Measurements from ENCODE around the gene TGM2. TPM values are rescaled to one million over a fixed set of nuclear protein-coding genes. Genes with fewer than 3 reads are reported as not detected.

TGM2 gene
- total RNA-seq, 1 experiment from 2014 or later, result 113 TPM

DNA sequence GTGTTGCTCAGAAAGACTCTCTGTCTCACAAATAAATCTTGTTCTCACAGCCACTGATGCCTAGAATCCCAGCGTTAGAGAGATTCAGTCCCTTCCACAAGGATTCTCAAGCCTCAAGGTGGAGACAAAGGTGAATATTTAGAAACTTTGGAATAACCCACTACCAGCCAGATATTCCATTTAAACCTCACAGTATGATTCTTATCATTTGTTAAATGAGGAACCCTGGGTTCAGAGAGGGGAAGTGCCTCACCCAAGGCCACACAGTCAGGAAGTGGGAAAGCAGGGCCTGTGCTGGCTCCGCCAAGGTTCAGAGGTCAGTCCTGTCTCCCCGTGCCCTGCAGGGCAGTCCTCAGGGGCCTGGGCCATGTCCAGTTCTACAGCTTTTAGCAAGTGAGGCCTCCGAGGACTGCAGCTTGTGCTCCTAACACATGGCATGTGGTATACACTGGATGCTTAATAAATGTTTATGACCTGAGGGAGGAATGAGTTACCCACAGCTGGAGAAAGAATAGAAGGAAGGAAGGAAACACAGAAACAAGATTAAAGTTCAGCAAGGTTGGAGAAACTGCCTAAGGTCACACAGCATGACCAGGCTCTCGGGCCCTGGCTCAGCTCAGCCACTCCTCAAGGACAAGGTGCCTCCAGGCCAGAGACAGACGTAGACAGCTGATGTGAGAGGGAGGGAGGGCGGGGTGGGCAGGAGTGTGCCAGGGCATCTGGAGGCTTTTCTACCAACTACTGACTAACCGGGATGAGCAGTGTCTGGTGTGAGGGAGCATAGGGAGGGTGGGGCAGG is 3.9 kb upstream of the TGM2 start:
- Histone ChIP-seq H3K27ac (ENCODE audit: low read length) (peak overlapping the region; percentile 36; the same call in 1 of the 2 replicates), H3K27me3 (ENCODE audit: control insufficient read depth, insufficient read depth, low read length) (no peaks in the 10 kb centered on the region), H3K4me3 (ENCODE audit: low read depth in 2 of 2, low read length in 2 of 2) (no peak overlapping the region), H3K9me3 (ENCODE audit: control insufficient read depth, insufficient read depth, low read depth, low read length) (no peaks in the 10 kb centered on the region), H3K36me3 (ENCODE audit: control insufficient read depth, insufficient read depth, low read length) (no peaks in the 10 kb centered on the region), H3K4me1 (ENCODE audit: control insufficient read depth, insufficient read depth, low read length) (peaks cover 11% of the 10 kb centered on the region)
- in situ Hi-C loops (cut with HindIII; ENCODE audit: low pct_unique_long_range_greater_than_20kb, low sequenced_read_pairs) (no loop called here), intact Hi-C loops (cut with micrococcal nuclease; ENCODE audit: unreplicated experiment) (loop anchor here (5.0 kb wide), 1 partner anchor 97 kb away; no protein-coding TSS in a partner anchor)
- TF ChIP-seq TCF7L2 (IDR thresholded peaks at IDR 0.05; ENCODE audit: low read depth, low read length) (no peak), POLR2AphosphoS5 (IDR thresholded peaks at IDR 0.05; ENCODE audit: low read depth, low read length) (no peak), SIN3A (IDR thresholded peaks at IDR 0.05; ENCODE audit: borderline replicate concordance, insufficient read depth, low read depth, low read length) (no peak)
- TF ChIP-seq, protein P1, sequence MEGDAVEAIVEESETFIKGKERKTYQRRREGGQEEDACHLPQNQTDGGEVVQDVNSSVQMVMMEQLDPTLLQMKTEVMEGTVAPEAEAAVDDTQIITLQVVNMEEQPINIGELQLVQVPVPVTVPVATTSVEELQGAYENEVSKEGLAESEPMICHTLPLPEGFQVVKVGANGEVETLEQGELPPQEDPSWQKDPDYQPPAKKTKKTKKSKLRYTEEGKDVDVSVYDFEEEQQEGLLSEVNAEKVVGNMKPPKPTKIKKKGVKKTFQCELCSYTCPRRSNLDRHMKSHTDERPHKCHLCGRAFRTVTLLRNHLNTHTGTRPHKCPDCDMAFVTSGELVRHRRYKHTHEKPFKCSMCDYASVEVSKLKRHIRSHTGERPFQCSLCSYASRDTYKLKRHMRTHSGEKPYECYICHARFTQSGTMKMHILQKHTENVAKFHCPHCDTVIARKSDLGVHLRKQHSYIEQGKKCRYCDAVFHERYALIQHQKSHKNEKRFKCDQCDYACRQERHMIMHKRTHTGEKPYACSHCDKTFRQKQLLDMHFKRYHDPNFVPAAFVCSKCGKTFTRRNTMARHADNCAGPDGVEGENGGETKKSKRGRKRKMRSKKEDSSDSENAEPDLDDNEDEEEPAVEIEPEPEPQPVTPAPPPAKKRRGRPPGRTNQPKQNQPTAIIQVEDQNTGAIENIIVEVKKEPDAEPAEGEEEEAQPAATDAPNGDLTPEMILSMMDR (IDR thresholded peaks at IDR 0.05), result no peak
- TF ChIP-seq, protein P2, sequence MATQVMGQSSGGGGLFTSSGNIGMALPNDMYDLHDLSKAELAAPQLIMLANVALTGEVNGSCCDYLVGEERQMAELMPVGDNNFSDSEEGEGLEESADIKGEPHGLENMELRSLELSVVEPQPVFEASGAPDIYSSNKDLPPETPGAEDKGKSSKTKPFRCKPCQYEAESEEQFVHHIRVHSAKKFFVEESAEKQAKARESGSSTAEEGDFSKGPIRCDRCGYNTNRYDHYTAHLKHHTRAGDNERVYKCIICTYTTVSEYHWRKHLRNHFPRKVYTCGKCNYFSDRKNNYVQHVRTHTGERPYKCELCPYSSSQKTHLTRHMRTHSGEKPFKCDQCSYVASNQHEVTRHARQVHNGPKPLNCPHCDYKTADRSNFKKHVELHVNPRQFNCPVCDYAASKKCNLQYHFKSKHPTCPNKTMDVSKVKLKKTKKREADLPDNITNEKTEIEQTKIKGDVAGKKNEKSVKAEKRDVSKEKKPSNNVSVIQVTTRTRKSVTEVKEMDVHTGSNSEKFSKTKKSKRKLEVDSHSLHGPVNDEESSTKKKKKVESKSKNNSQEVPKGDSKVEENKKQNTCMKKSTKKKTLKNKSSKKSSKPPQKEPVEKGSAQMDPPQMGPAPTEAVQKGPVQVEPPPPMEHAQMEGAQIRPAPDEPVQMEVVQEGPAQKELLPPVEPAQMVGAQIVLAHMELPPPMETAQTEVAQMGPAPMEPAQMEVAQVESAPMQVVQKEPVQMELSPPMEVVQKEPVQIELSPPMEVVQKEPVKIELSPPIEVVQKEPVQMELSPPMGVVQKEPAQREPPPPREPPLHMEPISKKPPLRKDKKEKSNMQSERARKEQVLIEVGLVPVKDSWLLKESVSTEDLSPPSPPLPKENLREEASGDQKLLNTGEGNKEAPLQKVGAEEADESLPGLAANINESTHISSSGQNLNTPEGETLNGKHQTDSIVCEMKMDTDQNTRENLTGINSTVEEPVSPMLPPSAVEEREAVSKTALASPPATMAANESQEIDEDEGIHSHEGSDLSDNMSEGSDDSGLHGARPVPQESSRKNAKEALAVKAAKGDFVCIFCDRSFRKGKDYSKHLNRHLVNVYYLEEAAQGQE (IDR thresholded peaks at IDR 0.05; ENCODE audit: insufficient read depth in 1 of 2, low read depth in 2 of 2, low read length in 1 of 2), result no peak
- no TSS peak for BruUV-seq (replicated peaks)
- ChIA-PET POLR2A (no interaction called here), CTCF (no interaction called here)
- DNase-seq (ENCODE audit: low read depth, low spot score), result no peak
- no peak for ATAC-seq

DNA sequence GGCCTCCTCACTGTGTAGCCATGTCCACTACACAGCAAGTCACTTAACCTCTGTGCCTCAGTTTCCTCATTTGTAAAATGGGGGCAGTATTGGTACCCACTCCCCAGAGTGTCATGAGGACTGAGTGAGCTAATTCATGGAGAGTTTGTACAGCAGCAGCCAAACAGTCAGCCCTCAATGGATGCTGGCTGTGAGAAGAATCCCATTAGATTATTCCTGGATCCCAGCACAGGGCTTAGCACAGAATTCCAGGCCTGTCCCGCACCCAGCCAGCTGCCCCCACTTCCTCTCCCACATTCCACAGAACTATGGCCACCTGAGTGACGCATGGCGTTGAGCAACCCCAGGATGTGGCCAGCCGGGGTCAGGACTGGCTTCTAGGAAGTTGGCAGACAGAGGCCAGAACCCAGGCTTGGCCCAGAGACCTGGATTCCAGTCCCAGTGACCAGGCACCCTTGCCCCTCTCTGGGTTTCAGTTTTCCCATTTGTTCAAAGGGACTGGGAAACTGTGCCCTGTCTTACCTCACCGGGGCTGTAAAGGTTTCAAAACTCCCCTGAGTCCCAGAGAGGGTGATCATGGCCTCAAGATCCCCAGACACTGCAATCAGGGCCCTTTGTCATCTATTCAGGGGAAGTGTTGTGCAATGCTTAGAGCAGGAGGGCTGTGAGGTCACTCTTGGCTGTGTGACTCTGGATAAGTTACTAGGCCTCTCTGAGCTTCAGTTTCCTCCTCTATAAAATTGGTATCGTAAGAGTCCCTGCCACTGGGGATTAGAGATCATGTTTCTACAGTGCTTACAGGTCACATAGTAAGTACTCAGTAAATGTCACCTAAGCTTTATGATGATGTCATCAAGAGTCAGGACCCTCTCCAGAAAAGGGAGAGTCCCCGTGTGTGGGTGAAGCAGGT is 3.0 kb upstream of the TGM2 start:
- POLR2A ChIA-PET, result no interaction called here
- in situ Hi-C loops (cut with HindIII; ENCODE audit: low pct_unique_long_range_greater_than_20kb, low sequenced_read_pairs), result no loop called here
- ATAC-seq (peak; percentile 19; the same call in 1 of the 2 replicates), DNase-seq (ENCODE audit: low read depth, low spot score) (no peak)
- Histone ChIP-seq H3K27ac (ENCODE audit: low read length) (peak overlapping the region; percentile 36; the same call in 1 of the 2 replicates), H3K4me1 (ENCODE audit: control insufficient read depth, insufficient read depth, low read length) (peaks cover 14% of the 10 kb centered on the region), H3K36me3 (ENCODE audit: control insufficient read depth, insufficient read depth, low read length) (no peaks in the 10 kb centered on the region), H3K4me3 (ENCODE audit: low read depth in 2 of 2, low read length in 2 of 2) (no peak overlapping the region), H3K9me3 (ENCODE audit: control insufficient read depth, insufficient read depth, low read depth, low read length) (no peaks in the 10 kb centered on the region), H3K27me3 (ENCODE audit: control insufficient read depth, insufficient read depth, low read length) (no peaks in the 10 kb centered on the region)
- intact Hi-C loops (cut with micrococcal nuclease; ENCODE audit: unreplicated experiment), result loop anchor here (5.0 kb wide), 1 partner anchor 96 kb away; no protein-coding TSS in a partner anchor
- CTCF ChIA-PET, result no interaction called here
- BruUV-seq (replicated peaks), result no TSS peak
- TF ChIP-seq TCF7L2 (IDR thresholded peaks at IDR 0.05; ENCODE audit: low read depth, low read length), result no peak
- no peak for TF ChIP-seq POLR2AphosphoS5 (IDR thresholded peaks at IDR 0.05; ENCODE audit: low read depth, low read length)
- TF ChIP-seq SIN3A (IDR thresholded peaks at IDR 0.05; ENCODE audit: borderline replicate concordance, insufficient read depth, low read depth, low read length), result no peak
- TF ChIP-seq, protein P1 (IDR thresholded peaks at IDR 0.05), result no peak
- TF ChIP-seq, protein P2 (IDR thresholded peaks at IDR 0.05; ENCODE audit: insufficient read depth in 1 of 2, low read depth in 2 of 2, low read length in 1 of 2), result no peak
